Bronchial epithelial cell (primary cell): Measurements from ENCODE around the gene CLCNKB. TPM values are rescaled to one million over a fixed set of nuclear protein-coding genes. Genes with fewer than 3 reads are reported as not detected.

Source experiments
- DNase-seq: peaks from one replicate; pipeline ENCODE4 v3.0.0-alpha.2; 2010; ENCODE audit warnings: low read depth
- FAIRE-seq: peaks from 2 replicates; lab custom pipeline; 2011; peaks lifted over from hg19 to GRCh38; lab: Jason Lieb, UNC
- H3K27me3 ChIP-seq: 2 replicates; pipeline ENCODE4 v1.5.1; 2011; ENCODE audit warnings: low read length; ENCODE audit not compliant: control insufficient read depth, insufficient read depth
- H3K36me3 ChIP-seq: 2 replicates; pipeline ENCODE4 v1.5.1; 2011; ENCODE audit warnings: low read length; ENCODE audit not compliant: control insufficient read depth, insufficient read depth
- H3K4me3 ChIP-seq: 2 replicates; pipeline ENCODE4 v1.5.1; 2011; ENCODE audit warnings: mild to moderate bottlenecking, low read depth, low read length, control low read depth
- total RNA-seq: library from RNA; depleted of rRNA; stranded (reverse); fragments of >200 nt; gene quantifications from 2 replicates; pipeline ENCODE4 v1.2.1, GENCODE V29; 2014
- TF ChIP-seq, protein P1 (sequence below): IDR thresholded peaks from 2 replicates; pipeline ENCODE4 v1.5.1; 2011; ENCODE audit warnings: mild to moderate bottlenecking, moderate library complexity, low read length, control low read depth, inconsistent platforms; ENCODE audit not compliant: insufficient read depth, severe bottlenecking

CLCNKB gene
- total RNA-seq, 1 donor from 2014 or later = under 0.01 TPM

DNA sequence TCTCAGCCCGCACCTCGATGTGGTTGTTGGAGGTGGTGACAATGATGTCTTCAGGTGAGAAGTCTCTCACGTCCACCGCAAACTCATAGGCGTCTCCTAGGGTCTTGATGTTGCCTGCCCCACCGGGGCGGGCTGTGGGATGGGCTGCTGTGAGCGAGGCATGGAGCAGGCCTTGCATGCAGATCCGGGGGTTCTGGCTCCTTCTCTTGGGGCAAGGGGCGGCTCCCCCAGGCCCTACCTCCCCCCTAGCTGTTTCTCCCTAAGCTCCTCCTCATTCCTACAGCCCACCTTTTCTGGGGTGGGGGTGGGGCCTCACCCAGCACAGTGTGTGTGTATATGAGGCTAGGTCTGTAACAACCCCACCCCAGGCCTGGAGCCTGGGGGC lies 26.5 kb upstream of the CLCNKB start:
- Histone ChIP-seq H3K4me3 (no peak overlapping the region), H3K36me3 (no peaks in the 10 kb centered on the region), H3K27me3 (peaks cover 2% of the 10 kb centered on the region)
- TF ChIP-seq, protein P1, sequence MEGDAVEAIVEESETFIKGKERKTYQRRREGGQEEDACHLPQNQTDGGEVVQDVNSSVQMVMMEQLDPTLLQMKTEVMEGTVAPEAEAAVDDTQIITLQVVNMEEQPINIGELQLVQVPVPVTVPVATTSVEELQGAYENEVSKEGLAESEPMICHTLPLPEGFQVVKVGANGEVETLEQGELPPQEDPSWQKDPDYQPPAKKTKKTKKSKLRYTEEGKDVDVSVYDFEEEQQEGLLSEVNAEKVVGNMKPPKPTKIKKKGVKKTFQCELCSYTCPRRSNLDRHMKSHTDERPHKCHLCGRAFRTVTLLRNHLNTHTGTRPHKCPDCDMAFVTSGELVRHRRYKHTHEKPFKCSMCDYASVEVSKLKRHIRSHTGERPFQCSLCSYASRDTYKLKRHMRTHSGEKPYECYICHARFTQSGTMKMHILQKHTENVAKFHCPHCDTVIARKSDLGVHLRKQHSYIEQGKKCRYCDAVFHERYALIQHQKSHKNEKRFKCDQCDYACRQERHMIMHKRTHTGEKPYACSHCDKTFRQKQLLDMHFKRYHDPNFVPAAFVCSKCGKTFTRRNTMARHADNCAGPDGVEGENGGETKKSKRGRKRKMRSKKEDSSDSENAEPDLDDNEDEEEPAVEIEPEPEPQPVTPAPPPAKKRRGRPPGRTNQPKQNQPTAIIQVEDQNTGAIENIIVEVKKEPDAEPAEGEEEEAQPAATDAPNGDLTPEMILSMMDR = no peak
- DNase-seq (no peak), FAIRE-seq (no peak)

GRCh38 chr1:16017461-16018303 lies 25.9 kb upstream of the CLCNKB start, which contains the start of gene HSPB7:
Gene HSPB7 (minus strand): TSS chr1:16018043. CDS start chr1:16017963, 80 bp downstream.
- no peak for DNase-seq
- H3K4me3 ChIP-seq = no peak within 1 kb of the TSS
- TF ChIP-seq, protein P1 = no peak

DNA sequence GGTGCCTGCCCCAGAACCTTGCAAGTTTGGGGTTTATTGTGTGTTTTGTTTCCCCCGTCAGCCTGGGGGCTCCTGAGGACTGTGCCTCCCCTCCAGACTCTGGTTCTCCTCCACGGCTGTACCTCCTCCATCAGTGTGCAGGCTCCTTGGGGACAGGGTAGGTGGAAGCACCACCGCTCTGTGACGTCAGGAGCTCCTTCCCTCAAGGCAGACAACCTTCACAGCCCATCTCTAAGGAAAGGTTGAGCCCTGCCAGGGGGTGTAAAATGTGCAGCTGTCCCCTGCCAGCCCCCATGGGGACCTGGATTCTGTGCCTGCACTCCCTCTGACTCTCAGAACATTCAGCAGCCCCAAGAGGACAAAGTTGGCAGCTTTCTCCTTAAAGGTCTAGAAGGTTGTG lies 25.3 kb upstream of the CLCNKB start:
- FAIRE-seq (no peak), DNase-seq (no peak)
- H3K27me3 ChIP-seq = peaks cover 2% of the 10 kb centered on the region
- H3K4me3 ChIP-seq = no peak overlapping the region
- no peaks in the 10 kb centered on the region for H3K36me3 ChIP-seq
- TF ChIP-seq, protein P1 = no peak

More at GRCh38 chr1:16017461-16018303, 25.9 kb upstream of the CLCNKB start, which contains the start of gene HSPB7:
- Histone ChIP-seq H3K36me3 (no peaks in the 10 kb centered on the region), H3K27me3 (peaks cover 2% of the 10 kb centered on the region)
- no peak for FAIRE-seq

- FAIRE-seq = no peak
- H3K4me3 ChIP-seq = no peak overlapping the region
- no peaks in the 10 kb centered on the region for H3K36me3 ChIP-seq
- DNase-seq = no peak
- TF ChIP-seq, protein P1 = no peak
- H3K27me3 ChIP-seq = peaks cover 2% of the 10 kb centered on the region
These were observed 24.6 kb upstream of the CLCNKB start for GRCh38 chr1:16018749-16019643.

DNA sequence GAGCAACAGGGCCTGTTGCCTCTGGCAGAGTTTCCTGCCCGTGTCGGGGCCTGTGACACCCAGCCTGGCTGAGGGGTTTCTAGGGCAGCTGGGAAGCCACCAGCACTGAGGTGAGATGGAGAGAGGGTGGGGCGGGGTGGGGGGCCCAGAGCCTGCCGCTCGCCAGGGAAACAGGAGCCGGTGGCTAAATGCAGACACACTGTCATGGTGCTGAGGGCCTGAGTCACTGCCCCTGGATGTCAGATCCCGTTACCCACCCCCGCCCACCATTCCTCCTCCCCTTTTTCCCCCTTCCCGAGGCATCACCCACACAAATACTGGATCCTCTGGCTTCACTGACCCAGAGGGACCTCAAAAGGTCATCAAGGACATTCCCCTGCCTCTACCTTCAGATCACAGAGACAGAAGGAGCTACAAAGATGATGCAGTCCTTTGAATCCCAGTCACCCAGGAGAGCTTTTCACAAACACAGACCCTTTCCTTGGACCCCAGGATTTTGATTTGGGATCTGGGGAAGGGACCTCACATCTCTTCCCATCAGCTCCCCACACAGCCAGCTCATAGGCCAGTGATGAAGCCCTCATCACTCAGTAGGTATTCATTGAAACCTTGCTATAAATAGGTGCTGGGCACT lies 23.8 kb upstream of the CLCNKB start:
- no peaks in the 10 kb centered on the region for H3K36me3 ChIP-seq
- peaks cover 2% of the 10 kb centered on the region for H3K27me3 ChIP-seq
- no peak overlapping the region for H3K4me3 ChIP-seq
- FAIRE-seq = no peak
- TF ChIP-seq, protein P1 = no peak
- DNase-seq = peak; percentile 15
